Stimulated activated CD8-positive, alpha-beta memory T cell treated with anti-CD3 and anti-CD28 coated beads, Interleukin-7, amount 100 ng/mL, for 1 hour (primary cell): ENCODE measurements around the gene FILIP1L.

ENCODE experiments used
- DNase-seq, 2 donors: peaks; one replicate each; pipeline ENCODE4 v3.0.0-alpha.2; 2020; ENCODE audit warnings: low read depth in 2 of 2

Gene FILIP1L

DNA sequence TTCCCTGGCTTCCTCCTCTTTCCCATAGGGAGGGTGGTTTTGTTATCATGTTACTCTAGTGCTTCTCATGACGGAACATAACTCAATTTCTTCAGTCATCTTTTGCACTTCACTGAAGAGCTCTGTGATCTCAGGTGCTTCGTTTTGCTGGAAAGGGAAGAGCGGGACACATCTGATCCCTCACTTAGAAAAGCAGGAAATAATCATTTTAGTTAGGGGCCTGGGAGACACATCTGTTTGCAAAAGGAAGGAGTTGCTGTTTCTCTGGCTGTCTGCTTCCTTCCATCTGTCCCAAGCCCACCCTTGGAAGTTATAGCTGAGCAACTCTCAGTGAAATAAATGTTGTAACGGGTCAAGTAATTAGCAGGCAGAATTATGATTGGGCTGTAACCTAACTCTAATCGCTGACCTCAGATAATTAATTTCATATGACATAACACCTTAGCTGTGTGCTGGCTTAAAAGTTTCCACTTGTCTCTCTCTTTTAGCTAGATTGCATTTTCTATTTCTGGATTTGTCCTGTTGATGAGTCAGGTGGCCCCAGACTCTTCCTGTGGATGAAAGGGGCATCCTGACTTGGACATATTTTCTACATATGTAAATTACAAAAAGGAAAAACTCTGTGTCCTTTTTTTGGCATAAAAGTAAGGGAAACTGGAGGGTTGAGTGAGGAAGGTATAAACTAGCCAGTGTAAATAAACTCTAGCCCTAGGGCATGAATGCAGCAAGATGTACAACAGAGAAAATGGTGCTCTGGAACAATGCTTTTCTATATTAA is 11.0 kb upstream of the FILIP1L start:
- DNase-seq, result no peak

DNA sequence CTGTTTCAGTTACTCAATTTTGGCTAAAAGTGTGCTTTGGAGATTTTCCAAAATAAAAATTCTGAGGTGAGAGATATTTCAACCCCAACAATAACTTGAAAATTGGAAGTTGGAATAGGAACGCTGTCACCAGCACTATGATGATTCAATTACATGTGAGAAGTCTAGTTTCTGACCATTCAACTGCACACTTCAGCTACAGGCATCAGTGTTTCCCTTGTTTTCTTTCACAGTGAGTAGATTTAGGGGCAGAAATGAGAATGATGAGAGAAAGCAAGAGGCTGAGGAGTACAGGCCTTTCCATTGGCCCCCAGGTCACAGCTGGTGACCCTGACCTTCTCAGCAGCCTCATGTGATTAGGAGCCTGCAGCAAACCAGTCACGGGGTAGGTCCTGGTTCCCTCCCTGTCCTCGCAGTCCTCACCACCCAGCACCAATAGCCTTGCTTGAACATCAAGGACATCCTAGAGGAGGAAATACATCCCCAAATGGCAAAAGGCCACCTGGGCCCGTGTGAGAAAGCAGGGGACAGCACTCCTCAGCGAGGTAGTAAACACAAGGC is 10.0 kb upstream of the FILIP1L start:
- no peak for DNase-seq

DNA sequence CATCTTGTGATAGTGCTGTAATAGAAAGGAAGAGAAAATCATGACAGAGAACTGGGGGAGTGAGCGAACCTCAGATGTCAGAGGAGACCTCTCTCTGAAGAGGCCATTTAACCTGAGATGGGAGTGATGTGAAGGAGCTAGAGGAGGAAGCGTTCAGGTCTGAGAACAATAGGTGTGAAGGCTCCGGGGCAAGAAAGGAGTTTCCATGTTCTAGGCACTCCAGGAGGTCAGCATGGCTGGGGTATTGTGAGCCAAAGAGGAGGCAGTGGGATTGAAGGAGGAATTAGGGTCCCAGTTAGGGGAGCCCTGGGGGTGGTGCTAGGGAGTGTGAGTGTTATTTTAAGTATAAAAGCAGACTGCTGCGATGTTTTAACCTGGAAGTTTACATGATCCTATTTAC is 8.8 kb upstream of the FILIP1L start:
- DNase-seq, result no peak

DNA sequence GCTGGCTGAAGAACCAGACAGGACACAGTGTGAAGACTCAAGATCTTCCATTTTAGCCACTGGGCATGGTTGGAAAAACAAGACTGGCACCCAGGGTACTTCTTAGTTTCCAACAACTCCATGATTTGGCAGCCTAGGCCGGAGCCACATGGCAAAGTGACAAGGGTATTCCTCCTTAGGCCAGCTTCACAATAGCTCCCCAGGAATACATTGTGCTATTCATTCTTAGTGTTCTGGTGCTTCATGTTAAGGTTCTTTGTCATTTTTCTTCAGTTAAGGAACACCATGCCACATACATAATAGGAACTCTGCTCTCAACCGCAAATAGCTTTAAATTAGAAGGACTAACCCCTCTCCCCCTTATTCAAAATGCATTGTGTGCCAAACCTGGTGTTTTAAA is 8.0 kb upstream of the FILIP1L start:
- no peak for DNase-seq

DNA sequence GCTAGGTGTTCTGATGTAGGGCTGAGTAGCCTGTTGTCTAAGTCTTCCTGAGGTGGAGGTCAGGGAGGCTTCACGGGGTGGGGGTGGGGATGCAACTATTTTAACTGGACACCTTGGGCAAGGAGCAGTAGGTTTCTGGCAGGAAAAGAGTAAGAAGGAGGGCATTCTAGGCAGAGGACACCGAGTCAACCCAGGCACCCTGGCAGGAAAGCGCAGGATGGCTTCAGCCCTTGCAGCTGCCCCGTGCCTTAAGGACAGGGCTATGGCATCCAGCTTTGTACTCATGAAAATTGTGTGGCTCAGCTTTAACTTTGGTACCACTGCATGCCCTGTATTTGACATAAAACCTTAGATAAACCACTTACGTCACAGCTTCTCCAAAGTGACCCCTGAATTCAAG is 6.4 kb upstream of the FILIP1L start:
- DNase-seq, result no peak

DNA sequence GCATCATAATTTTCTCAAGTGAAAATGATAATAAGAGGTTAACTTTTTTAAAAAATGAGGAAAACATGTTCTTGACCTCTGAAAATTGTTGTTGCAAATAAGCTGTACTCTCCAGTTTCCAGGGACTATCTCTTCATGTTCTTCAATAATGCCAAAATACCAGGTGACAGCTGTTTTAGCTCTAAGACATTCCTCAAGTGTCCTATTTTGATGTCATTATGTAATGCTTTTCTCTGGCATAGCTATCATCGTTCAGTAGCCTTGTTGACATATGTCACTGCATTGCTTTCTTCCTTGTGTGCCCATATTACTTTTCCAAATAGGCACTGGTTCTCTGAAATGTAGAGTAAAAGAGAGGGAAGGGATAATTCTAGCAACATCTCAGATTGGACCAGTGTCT is 5.7 kb upstream of the FILIP1L start:
- DNase-seq, result no peak

DNA sequence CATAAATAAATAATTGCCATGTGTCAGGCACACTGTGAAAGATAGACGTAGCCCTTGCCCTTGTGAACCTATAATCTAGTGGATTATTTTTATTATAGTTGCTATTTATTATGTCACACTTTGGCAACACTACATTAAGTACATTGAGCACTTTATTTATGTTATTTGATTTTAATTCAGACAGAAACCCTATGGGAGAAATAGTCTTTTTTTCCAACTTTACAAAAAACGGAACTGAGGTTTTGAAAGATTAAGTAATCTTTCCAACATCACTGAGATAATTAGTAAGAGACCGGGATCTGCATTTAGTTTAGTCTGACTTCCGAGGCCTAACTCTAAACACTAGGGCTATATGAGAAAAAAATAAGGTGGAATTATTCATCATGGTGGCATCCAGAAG is 2.8 kb upstream of the FILIP1L start:
- no peak for DNase-seq

DNA sequence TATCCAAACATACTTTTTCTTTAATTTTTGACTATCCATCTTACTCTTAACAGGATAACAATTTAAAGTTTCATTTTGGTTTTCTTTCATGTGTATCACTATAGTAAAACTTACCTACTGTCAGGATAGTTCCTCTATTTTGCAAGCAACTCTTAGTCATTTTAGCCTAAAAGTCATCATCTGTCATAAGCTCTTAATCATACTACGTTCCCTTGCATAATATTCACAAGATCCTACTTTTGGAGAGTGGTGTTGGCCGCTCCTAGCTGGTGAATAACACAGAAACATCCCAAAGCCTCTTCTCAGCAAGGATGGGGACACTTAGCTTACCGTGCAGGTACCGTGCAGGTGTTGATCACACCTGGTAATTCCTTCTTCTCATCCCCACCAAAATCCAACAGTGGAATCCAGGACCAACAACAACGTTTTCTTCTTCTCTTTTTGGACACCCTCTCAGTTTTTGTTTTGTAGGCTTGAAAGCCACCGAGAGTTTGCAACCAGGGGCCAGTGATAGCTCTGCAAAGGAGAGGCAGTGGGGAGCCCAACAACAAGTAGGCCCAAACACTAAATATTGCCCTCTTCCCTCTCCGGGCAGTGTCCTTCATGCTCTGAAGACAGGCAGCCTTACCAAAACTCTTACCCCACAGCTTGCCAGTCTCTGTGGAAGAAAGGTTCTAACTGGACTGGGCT is 433 bp downstream of the FILIP1L start:
- no peak for DNase-seq

DNA sequence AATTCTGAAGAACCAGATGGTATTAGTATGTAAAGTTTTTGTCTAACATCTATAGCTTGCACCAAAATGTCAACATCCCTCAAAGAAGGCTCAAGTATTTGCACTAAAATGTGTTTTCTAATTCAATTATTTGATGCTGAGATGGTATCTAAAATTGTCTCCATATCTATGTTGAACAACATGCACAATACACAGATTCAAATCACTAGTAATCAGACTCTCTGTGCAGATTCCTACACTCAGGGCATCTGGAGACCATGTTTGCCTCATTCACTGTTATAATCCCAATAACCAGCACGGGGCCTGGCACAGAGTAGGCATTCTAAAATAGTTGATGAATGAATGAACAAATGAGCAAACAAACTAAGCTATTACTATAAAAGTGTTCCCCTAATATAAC is 2.6 kb downstream of the FILIP1L start:
- DNase-seq, result no peak

DNA sequence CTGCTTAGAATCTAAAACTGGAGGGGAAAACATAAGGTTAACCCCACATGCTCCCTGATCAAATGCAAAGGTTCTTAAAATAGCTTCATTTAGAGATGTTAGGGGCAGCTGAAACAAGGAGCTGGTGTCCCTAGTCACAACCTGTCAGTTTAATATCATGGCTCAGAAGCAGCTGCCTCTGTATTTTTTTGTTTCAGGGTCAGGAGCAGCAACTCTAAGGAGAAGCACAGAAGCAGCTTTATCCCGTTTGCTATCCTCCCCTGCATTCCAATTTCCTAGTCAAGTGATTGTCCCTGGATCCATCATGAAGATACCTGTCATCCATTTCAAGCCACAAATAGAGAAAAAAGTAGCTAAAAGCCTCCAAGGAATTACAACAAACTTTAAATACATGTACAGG is 4.1 kb downstream of the FILIP1L start:
- DNase-seq, result no peak

DNA sequence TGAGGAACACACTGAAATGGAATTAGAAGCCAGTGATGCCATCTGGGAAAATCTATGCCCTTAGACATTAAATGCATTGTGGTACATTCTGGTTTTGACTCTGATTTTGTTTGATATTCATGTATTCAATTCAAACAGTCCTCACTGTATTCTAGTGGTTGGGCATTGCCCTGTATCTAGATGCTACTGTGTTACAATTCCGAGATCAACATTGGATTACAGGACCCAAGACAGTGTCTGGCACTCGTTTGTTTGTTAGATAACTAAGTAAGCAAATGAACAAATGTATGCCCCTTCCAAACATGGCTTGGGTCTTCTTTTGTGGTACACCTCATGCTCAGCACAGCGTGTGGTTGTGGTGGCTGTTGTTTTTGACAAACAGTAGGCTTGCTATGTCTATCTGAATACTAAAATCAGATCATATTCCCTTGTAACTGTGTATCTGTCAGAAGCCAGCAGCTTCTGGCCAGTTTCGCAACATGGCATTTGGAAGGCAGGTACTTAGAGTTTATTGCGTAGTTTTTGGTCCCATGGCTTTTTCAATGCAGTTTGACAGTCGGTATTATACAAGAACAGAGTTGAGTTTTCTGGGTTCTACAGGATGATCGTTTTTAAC is 5.7 kb downstream of the FILIP1L start:
- no peak for DNase-seq

DNA sequence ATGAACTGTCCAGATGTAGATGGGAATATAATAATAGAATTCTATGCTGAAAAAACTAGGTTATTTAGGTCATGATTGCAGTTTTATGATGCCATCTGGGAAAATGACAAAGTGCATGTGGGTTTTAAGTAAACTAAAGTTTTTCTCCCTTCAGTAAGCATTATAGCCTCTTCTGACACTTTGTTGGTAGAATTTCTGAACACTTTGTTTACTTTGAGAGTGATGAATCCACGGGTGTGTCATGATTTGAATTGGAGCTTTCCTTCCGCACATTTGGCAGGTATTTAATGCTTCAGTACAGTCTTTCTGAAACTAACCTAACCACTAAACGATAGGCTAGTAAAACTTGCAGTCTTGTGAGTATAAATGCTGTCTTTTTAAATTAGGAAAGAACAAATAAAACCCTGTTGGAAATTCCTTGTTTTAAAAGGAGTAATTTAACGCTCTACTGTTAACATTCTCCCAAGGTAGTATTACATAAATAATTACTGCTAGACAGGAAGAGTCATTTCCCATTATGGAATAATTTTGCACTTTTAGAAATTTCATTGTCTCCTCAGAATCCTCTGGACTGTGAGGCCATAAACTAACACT is 7.0 kb downstream of the FILIP1L start:
- DNase-seq, result no peak

DNA sequence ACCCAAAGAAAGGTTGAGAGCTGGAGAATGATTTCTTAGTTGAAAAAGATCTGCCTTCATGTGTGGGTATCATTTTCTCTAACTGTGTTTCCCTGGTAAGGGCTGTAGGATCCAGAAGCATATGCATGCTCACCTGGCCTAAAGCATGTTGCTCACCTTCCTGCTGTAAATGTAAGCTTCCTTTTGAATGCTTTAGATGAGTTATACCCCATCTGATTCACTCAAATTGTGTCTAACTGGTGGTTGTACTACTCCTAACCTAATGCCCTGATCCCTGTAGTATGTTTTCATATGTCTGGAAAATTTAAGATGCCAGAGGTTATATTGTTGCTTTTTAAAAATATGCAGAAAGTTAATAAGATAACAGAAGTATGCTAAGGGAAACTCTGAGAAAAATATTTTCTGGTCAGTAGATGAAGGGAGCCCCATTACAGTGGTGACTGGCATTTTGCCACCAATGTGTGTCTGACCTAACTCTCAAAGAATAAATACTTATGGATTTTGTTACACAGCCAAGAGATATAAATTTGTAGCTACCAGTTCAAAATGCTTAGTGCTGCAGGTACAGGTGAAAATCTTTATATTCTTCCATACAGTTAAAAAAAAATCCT is 7.7 kb downstream of the FILIP1L start:
- no peak for DNase-seq

DNA sequence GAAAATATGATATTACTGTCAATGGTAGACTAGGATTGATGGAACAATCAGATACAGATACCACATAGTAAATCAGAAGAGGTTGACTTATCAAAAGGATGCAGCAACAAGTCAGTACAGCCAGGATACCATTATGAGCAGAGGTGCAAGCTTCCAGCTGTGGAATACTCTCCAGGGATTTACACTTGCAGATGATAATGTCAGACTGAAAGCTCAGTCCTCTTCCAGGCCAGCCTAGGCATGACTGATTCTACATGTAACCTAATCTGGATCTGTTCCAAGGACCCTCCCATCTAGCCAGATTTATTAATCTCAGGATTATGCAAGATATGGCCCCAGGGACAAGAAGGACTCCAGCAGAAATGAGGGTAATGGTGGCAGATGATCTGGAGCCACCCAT is 8.2 kb downstream of the FILIP1L start:
- no peak for DNase-seq

DNA sequence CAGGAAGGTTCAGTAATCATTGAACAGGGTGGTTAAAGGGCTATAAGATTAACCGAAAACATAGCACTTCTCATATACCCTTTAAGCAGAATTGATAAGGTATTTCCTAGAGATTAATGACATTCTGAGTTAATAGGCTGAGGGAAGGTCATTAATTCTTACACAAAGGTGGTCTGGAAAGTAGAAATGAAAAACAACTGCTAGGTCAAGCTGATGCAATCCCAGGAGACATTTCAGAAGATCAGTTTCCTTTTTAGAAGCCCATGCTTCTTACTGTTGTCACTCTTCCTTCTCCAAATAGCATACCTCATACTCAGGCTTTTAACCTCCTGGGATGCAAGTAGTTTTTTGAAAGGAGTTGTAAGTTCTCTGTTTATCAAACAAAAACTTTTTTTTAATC is 8.8 kb downstream of the FILIP1L start:
- DNase-seq, result no peak

DNA sequence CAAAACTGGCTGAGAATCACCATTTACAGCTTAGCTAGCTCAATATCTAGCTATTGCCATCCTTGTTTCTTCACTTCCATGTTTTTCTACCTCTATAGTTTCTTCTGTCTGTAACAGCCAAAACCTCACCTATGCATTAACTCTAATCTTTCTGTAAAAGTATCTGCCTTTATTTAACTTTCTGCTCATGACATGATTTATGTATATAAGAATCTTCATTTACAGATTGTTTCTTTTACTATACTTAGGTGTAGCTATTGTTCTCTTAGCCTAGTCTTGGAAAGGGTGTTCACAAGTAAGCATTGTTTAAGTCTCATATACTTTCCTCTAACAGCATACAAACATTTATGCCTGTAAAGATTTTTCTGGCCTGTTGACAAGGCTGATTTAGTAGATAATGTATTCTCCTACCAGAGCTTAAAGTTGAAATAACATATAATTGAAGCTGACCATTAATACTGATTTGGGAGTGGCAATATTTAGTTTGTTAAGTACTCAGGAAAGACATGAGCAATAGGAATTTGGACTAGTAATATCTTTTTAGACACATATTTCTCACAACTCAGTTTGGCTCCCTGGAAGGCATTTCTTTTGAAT is 9.4 kb downstream of the FILIP1L start:
- no peak for DNase-seq

DNA sequence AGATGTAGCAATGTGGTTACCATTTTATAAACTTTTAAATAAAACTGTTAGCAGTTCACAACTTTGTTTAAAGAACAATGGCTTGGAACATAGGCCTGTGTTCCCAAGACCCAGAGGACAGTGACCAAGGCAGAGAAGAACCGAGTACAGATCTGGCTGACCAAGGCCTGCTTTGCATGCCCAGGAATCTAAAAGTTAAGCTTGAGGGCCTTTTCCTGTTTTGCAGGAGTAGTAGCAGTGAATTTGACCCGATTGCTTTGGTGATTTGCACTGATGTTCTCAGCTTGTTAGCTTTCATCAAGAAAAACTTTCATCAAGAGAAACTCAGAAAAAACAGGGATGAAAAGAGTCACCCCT is 9.9 kb downstream of the FILIP1L start:
- no peak for DNase-seq

DNA sequence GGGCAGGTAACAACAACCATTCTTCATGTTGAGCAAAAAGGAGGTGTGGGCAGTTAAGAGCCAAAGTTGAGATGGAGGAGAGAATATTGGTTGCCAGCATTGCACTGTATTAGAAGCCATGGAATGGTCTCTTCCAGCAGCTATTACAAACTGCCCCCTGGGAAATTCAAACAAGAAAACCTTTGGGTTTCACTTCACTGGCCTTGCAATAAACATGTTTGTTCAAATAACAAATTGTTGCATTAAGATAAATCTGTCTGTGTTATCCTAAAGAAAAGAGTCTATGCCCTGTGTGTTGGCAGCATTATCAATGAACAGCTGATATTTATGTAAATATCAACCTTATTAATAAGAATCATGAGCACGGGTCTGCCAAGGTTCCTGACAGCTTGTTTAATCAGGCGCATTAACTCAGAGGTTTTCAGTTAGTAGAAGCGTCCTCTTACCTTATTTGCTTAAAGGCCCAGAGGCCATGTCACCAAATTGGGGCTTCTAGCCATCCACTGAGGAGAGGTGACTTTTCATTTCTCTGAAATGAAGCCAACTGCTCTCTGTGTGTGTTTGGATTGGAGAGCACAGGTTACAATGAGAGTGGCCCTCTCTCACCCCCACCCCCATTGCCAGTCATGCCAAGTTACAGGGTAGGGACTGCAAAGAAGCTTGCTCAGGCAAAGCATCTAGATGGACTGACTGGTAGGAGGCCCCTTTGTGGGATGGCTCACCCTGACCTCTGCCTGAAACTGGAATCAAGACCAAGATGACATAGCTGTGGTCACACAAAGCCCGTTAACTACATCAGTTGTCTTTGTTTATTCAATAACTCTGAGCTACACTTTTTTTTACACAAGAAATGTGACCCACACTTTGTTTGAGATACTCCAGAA is 10.5 kb downstream of the FILIP1L start:
- DNase-seq, result no peak

DNA sequence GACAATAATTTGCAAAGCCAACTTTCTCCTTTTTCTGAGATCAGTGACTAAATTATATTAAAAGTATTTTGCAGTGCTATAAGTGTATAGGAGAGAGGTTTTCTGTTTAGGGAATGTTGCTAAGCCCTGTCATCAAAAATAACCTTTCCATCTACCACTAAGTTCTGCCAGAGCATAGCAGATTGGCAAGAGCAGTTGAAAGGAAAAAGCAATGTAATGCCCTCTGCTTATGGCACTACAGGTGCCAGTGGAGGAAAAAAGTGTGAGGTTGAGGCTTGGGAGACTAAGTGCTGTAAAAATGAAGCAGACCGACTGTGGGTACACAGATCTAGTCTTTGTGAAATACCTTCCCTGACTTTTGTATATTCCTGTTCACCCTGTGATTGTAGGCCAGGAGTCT is 11.5 kb downstream of the FILIP1L start:
- DNase-seq, result no peak

DNA sequence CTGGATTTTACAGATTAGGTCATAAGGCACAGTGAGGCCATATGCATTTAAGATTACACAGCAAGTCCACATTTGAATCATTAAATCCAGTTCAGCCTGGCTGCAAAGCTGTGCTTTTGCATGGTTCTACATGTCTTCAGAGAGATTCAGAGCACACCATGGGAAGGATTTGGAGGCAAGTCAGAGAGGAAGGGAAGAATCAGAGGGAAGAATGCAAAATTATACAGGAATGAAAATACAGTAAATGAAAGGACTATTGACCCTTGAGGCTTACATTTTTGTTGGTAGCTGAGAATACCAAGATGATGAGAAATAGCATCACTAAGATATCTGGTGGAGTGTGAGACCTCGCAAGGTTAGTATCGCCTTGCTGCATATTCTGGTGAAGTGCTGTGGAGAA is 13.9 kb downstream of the FILIP1L start:
- no peak for DNase-seq

DNA sequence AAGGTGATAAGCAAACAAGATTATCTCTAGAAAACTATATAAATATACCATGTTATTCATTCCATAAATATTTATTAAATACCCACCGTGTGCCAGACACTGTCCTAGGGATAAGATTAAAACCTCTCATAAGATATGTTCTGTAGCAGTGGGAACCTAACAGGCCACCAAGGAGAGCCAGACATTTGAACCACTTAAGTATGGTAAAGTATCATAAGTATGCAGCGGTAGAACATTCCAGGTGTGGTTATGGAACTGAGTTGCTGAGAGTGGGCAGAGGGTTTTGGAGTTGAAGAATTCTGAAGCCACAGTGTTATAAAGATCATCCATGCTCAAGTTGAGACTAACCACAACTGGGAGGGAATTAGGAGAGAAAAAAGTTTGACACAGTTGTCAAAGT is 14.7 kb downstream of the FILIP1L start:
- no peak for DNase-seq
